ENCODE data around the gene POLR2E.

Gene POLR2E

GRCh38 chr19:1121395-1121794 lies 26.2 kb upstream of the POLR2E start:
- peaks cover 100% of the 10 kb centered on the region for H3K36me3 ChIP-seq
- no peak for TF ChIP-seq CTCF (IDR thresholded peaks at IDR 0.05)
- H3K4me3 ChIP-seq (ENCODE audit: low read depth in 1 of 2, low read length in 1 of 2) = no peak overlapping the region
- no peaks in the 10 kb centered on the region for H3K9me3 ChIP-seq
- H3K4me1 ChIP-seq (ENCODE audit: control insufficient read depth in 1 of 2, insufficient read depth in 1 of 2, low read depth in 1 of 2, low read length in 1 of 2) = no peaks in the 10 kb centered on the region
- H3K27ac ChIP-seq = peak overlapping the region; percentile 13
- no peaks in the 10 kb centered on the region for H3K27me3 ChIP-seq

- Histone ChIP-seq H3K4me3 (ENCODE audit: low read depth in 1 of 2, low read length in 1 of 2) (no peak overlapping the region), H3K27ac (no peak overlapping the region), H3K27me3 (no peaks in the 10 kb centered on the region), H3K4me1 (ENCODE audit: control insufficient read depth in 1 of 2, insufficient read depth in 1 of 2, low read depth in 1 of 2, low read length in 1 of 2) (no peaks in the 10 kb centered on the region), H3K36me3 (peaks cover 100% of the 10 kb centered on the region), H3K9me3 (no peaks in the 10 kb centered on the region)
- no peak for TF ChIP-seq CTCF (IDR thresholded peaks at IDR 0.05)
These were observed 24.5 kb upstream of the POLR2E start for GRCh38 chr19:1119475-1120217.

GRCh38 chr19:1118999-1119398 lies 23.8 kb upstream of the POLR2E start:
- Histone ChIP-seq H3K27me3 (no peaks in the 10 kb centered on the region), H3K27ac (no peak overlapping the region), H3K36me3 (peaks cover 100% of the 10 kb centered on the region), H3K9me3 (no peaks in the 10 kb centered on the region), H3K4me3 (ENCODE audit: low read depth in 1 of 2, low read length in 1 of 2) (no peak overlapping the region), H3K4me1 (ENCODE audit: control insufficient read depth in 1 of 2, insufficient read depth in 1 of 2, low read depth in 1 of 2, low read length in 1 of 2) (peaks cover 0 to 1% of the 10 kb centered on the region in 2 experiments)
- TF ChIP-seq CTCF (IDR thresholded peaks at IDR 0.05) = no peak

GRCh38 chr19:1117654-1118053 lies 22.5 kb upstream of the POLR2E start:
- peaks cover 100% of the 10 kb centered on the region for H3K36me3 ChIP-seq
- H3K27me3 ChIP-seq = no peaks in the 10 kb centered on the region
- H3K4me1 ChIP-seq (ENCODE audit: control insufficient read depth in 1 of 2, insufficient read depth in 1 of 2, low read depth in 1 of 2, low read length in 1 of 2) = peaks cover 8 to 10% of the 10 kb centered on the region in 2 experiments

GRCh38 chr19:1116726-1117581 lies 21.8 kb upstream of the POLR2E start:
- H3K27me3 ChIP-seq = no peaks in the 10 kb centered on the region
- no peak for TF ChIP-seq CTCF (IDR thresholded peaks at IDR 0.05)
- peaks cover 8 to 10% of the 10 kb centered on the region in 2 experiments for H3K4me1 ChIP-seq (ENCODE audit: control insufficient read depth in 1 of 2, insufficient read depth in 1 of 2, low read depth in 1 of 2, low read length in 1 of 2)
- H3K36me3 ChIP-seq = peaks cover 100% of the 10 kb centered on the region
- no peak overlapping the region for H3K27ac ChIP-seq
- no peaks in the 10 kb centered on the region for H3K9me3 ChIP-seq
- H3K4me3 ChIP-seq (ENCODE audit: low read depth in 1 of 2, low read length in 1 of 2) = no peak overlapping the region

More at GRCh38 chr19:1117654-1118053, 22.5 kb upstream of the POLR2E start:
- Histone ChIP-seq H3K4me3 (ENCODE audit: low read depth in 1 of 2, low read length in 1 of 2) (no peak overlapping the region), H3K27ac (no peak overlapping the region), H3K9me3 (no peaks in the 10 kb centered on the region)
- TF ChIP-seq CTCF (IDR thresholded peaks at IDR 0.05) = no peak
